ENCODE results near the gene ARL5C. TPM values are rescaled to one million over a fixed set of nuclear protein-coding genes. Genes with fewer than 3 reads are reported as not detected.

Gene ARL5C
- total RNA-seq, 4 donors from 2014 or later, result not detected

DNA sequence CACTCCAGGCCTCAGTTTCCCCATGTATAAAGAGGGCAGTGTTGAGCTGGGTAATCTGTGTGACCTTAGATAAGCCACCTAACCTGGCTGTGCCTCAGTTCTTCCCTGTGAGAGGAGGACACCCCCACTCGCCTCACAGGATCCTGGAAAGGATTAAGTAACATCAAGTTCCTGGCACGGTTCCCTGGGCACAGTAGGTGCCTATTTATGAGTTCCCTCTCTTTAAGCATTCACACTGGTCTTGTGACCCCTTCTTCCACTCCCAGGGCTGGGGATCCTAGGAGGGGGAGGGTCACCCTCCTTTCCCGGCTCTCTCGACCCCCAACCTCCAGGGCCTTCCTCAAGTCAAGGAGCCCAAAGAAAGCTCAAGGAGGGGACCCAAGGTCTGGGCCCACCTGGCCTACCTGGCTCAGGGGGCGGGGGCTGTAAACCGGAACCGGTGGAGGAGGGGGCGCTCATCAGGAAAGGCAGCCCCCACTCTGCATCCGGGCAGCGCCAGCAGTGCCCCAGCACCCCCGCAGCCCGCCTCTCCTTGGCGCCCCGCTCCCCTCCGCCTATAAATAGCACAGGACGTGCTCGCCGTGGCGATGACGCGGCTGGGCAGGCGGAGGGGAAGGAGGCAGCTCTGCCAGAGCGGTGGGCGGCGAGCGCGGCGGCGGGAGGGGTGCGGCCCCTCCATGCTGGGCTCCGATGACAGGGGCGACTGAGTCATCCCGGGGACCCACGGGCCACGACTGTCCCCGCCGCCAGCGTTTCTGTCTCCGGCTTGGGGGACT is 43.5 kb upstream of the ARL5C start:
- H3K4me1 ChIP-seq, result no peaks in the 10 kb centered on the region
- peak; percentile 22 to 41 for TF ChIP-seq POLR2A (IDR thresholded peaks at IDR 0.05)
- TF ChIP-seq, protein P1, sequence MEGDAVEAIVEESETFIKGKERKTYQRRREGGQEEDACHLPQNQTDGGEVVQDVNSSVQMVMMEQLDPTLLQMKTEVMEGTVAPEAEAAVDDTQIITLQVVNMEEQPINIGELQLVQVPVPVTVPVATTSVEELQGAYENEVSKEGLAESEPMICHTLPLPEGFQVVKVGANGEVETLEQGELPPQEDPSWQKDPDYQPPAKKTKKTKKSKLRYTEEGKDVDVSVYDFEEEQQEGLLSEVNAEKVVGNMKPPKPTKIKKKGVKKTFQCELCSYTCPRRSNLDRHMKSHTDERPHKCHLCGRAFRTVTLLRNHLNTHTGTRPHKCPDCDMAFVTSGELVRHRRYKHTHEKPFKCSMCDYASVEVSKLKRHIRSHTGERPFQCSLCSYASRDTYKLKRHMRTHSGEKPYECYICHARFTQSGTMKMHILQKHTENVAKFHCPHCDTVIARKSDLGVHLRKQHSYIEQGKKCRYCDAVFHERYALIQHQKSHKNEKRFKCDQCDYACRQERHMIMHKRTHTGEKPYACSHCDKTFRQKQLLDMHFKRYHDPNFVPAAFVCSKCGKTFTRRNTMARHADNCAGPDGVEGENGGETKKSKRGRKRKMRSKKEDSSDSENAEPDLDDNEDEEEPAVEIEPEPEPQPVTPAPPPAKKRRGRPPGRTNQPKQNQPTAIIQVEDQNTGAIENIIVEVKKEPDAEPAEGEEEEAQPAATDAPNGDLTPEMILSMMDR (IDR thresholded peaks at IDR 0.05), result peak in 1 of 4 experiments; percentile 3
- H3K9me3 ChIP-seq, result no peaks in the 10 kb centered on the region
- peak; percentile 79 for DNase-seq
- no peaks in the 10 kb centered on the region for H3K36me3 ChIP-seq
- intact Hi-C loops (cut with DNase I; ENCODE audit: low total_unique reads), result no loop called here
- peak overlapping the region; percentile 24 to 33 for H3K27ac ChIP-seq
- H3K27me3 ChIP-seq, result no peaks in the 10 kb centered on the region
- peak overlapping the region; percentile 28 to 34 for H3K4me3 ChIP-seq

DNA sequence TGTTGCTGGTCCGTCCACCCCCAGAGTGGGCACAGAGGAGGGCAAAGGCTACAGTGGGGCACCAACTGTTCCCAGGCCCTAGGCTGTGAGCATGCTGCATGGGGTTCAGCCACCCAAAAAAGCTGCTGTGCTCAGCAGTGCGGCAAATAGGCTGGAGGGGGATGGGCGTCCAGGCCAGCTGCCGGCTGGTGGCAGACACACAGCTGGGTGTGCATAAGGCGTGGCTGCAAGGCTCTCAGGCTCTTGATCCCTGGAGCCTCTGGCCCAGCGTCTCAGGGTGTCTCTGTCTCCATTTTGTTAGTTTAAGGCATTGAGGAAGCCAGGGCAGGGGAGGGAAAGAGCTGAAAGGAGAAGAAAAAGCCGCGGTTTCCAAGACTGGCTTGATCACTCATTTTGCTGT is 42.9 kb upstream of the ARL5C start:
- Histone ChIP-seq H3K27me3 (no peaks in the 10 kb centered on the region), H3K4me1 (no peaks in the 10 kb centered on the region), H3K4me3 (no peak overlapping the region), H3K27ac (no peak overlapping the region), H3K36me3 (no peaks in the 10 kb centered on the region), H3K9me3 (no peaks in the 10 kb centered on the region)
- no peak for DNase-seq
- no peak for TF ChIP-seq POLR2A (IDR thresholded peaks at IDR 0.05)
- TF ChIP-seq, protein P1 (IDR thresholded peaks at IDR 0.05), result no peak
- intact Hi-C loops (cut with DNase I; ENCODE audit: low total_unique reads), result no loop called here

DNA sequence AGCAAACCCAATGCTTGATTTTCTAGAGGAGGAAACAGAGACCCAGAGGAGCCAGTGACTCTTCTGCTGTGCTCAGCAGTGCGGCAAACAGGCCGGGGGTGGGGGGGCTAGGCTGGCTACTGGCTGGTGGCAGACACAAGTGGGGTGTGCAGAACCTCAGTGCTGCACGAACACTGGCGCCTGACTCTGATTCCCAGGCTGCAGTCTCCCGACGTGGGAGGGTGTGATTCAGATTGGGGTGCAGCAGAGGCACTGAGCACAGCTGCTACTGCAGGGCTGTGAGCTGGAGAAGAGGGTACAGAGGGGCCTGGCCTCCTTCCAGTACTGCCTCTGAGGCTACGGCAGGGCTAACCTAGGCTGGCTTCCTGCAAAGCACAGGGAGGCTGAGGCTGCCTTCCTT is 42.2 kb upstream of the ARL5C start:
- no peak for DNase-seq
- Histone ChIP-seq H3K4me1 (no peaks in the 10 kb centered on the region), H3K27ac (no peak overlapping the region), H3K4me3 (no peak overlapping the region), H3K36me3 (no peaks in the 10 kb centered on the region), H3K27me3 (no peaks in the 10 kb centered on the region), H3K9me3 (no peaks in the 10 kb centered on the region)
- intact Hi-C loops (cut with DNase I; ENCODE audit: low total_unique reads), result no loop called here
- TF ChIP-seq POLR2A (IDR thresholded peaks at IDR 0.05), result no peak
- TF ChIP-seq, protein P1 (IDR thresholded peaks at IDR 0.05), result no peak

DNA sequence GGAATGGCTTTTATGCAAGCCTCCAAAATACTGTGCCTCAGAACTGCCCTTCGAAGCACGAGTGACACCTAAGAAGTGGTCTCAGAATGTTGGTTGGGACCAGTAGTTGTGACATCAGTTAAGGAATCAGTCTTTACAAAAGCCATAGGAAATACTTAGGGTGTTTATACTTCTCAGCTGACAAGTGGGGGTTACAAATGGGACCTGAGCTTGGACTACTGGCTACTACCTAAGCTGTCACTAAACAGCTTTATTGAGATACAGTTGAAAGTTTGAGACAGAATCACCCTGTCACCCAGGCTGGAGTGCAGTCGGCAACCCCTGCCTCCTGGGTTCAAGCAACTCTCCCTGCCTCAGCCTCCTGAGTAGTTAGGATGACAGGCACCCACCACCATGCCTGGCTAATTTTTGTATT is 39.2 kb upstream of the ARL5C start:
- H3K4me1 ChIP-seq, result peaks cover 13 to 16% of the 10 kb centered on the region in 2 donors
- intact Hi-C loops (cut with DNase I; ENCODE audit: low total_unique reads), result no loop called here
- TF ChIP-seq, protein P1 (IDR thresholded peaks at IDR 0.05), result no peak
- TF ChIP-seq POLR2A (IDR thresholded peaks at IDR 0.05), result no peak

DNA sequence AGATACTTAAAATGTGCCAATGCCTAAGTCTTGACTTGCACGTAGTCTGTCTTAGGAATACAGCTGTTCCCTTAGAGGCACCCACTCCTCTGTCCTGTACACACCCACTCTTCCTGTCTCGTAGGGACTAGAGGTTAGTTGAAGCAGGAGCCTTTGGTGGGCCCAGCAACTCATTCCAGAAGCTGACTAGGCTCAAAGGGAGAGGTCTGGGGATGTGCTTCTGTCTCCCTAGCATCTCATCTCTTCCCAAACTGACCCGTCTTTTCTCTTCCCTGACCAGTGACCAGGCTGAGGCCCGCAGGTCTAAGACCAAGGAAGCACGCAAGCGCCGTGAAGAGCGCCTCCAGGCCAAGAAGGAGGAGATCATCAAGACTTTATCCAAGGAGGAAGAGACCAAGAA is 38.3 kb upstream of the ARL5C start:
- no peaks in the 10 kb centered on the region for H3K27me3 ChIP-seq
- no peaks in the 10 kb centered on the region for H3K36me3 ChIP-seq
- TF ChIP-seq, protein P1 (IDR thresholded peaks at IDR 0.05), result no peak
- TF ChIP-seq POLR2A (IDR thresholded peaks at IDR 0.05), result no peak
- H3K9me3 ChIP-seq, result no peaks in the 10 kb centered on the region
- no peak overlapping the region for H3K4me3 ChIP-seq
- H3K27ac ChIP-seq, result no peak overlapping the region
- intact Hi-C loops (cut with DNase I; ENCODE audit: low total_unique reads), result no loop called here
- no peak for DNase-seq
- peaks cover 13 to 16% of the 10 kb centered on the region in 2 donors for H3K4me1 ChIP-seq

More for the DNA sequence above, 39.2 kb upstream of the ARL5C start:
- no peak overlapping the region for H3K27ac ChIP-seq
- no peak for DNase-seq
- no peaks in the 10 kb centered on the region for H3K36me3 ChIP-seq
- H3K27me3 ChIP-seq, result no peaks in the 10 kb centered on the region
- no peaks in the 10 kb centered on the region for H3K9me3 ChIP-seq
- H3K4me3 ChIP-seq, result no peak overlapping the region

Measured in uterus (tissue), 4 donors.